ENCODE data around the gene CYLC1.

CYLC1 gene

GRCh38 chrX:83892433-83892832, 31.5 kb downstream of the CYLC1 start:
- H3K4me3 ChIP-seq (replicated peaks; ENCODE audit: low read depth, low read length) = no peak overlapping the region
- TF ChIP-seq CTCF (IDR thresholded peaks at IDR 0.05; ENCODE audit: low read depth, low read length, missing control alignments) = no peak
- no peak for DNase-seq (ENCODE audit: extremely low read depth, low read depth)

- no peak for TF ChIP-seq CTCF (IDR thresholded peaks at IDR 0.05; ENCODE audit: low read depth, low read length, missing control alignments)
These were observed 46.0 kb downstream of the CYLC1 start for GRCh38 chrX:83906921-83907320.

GRCh38 chrX:83916525-83916924, 55.6 kb downstream of the CYLC1 start:
- TF ChIP-seq CTCF (IDR thresholded peaks at IDR 0.05; ENCODE audit: low read depth, low read length, missing control alignments) = peak; percentile 32
- H3K4me3 ChIP-seq (replicated peaks; ENCODE audit: low read depth, low read length) = no peak overlapping the region
- no peak for DNase-seq (ENCODE audit: extremely low read depth, low read depth)

More at GRCh38 chrX:83906921-83907320, 46.0 kb downstream of the CYLC1 start:
- no peak for DNase-seq (ENCODE audit: extremely low read depth, low read depth)
- H3K4me3 ChIP-seq (replicated peaks; ENCODE audit: low read depth, low read length) = no peak overlapping the region

GRCh38 chrX:83934220-83934619, 73.3 kb downstream of the CYLC1 start:
- DNase-seq (ENCODE audit: extremely low read depth, low read depth) = no peak
- H3K4me3 ChIP-seq (replicated peaks; ENCODE audit: low read depth, low read length) = no peak overlapping the region
- no peak for TF ChIP-seq CTCF (IDR thresholded peaks at IDR 0.05; ENCODE audit: low read depth, low read length, missing control alignments)
